PC-9 (cell line): ENCODE data around the gene DIRAS1. TPM values are rescaled to one million over a fixed set of nuclear protein-coding genes. Genes with fewer than 3 reads are reported as not detected.

Source experiments
- BruUV-seq: library from RNA; stranded (reverse); fragments of 400-500 nt; replicated peaks from 2 replicates; lab custom pipeline; 2021; lab: Mats Ljungman, UMichigan
- CTCF ChIA-PET: fragments of 300-600 bp; sonication (Branson Sonifier 250); formaldehyde crosslinking; loops from one replicate; lab custom pipeline; 2022; ENCODE audit warnings: antibody characterized with exemption; lab: Charles Lee
- POLR2A ChIA-PET: fragments of 300-600 bp; sonication (Branson Sonifier 250); formaldehyde crosslinking; loops from one replicate; lab custom pipeline; 2022; ENCODE audit warnings: antibody characterized with exemption; ENCODE audit not compliant: unreplicated experiment; lab: Charles Lee
- DNase-seq, 2 experiments: peaks; one replicate each; pipeline versions ENCODE4 v3.0.0 to v3.0.0-alpha.2; 2015 to 2022; ENCODE audit warnings: mixed read lengths in 1 of 2
- H2AFZ ChIP-seq: fragments of 200-600 bp; sonication (generic); 2 replicates; pipeline ENCODE4 v1.8.1; 2017; ENCODE audit warnings: antibody characterized with exemption
- H3F3A ChIP-seq: fragments of 200-600 bp; sonication (generic); 2 replicates; pipeline ENCODE4 v1.8.1; 2017; ENCODE audit warnings: antibody characterized with exemption, mild to moderate bottlenecking, low read depth; ENCODE audit not compliant: insufficient read depth
- H3K27ac ChIP-seq: fragments of 200-600 bp; sonication (generic); 2 replicates; pipeline ENCODE4 v1.6.1; 2016; ENCODE audit warnings: mixed run types
- H3K27me3 ChIP-seq: fragments of 200-600 bp; sonication (generic); 2 replicates; pipeline ENCODE4 v1.6.1; 2016; ENCODE audit warnings: low read depth, mixed run types; ENCODE audit not compliant: insufficient read depth
- H3K36me3 ChIP-seq: fragments of 200-600 bp; sonication (generic); 2 replicates; pipeline ENCODE4 v1.6.1; 2016; ENCODE audit warnings: low read depth, mixed run types
- H3K4me1 ChIP-seq: fragments of 200-600 bp; sonication (generic); replicated peaks from 2 replicates; pipeline ENCODE4 v1.6.1; 2016; ENCODE audit warnings: mixed run types; ENCODE audit not compliant: insufficient read depth
- H3K4me2 ChIP-seq: fragments of 200-600 bp; sonication (generic); 2 replicates; pipeline ENCODE4 v1.6.1; 2017; ENCODE audit warnings: mixed run types
- H3K4me3 ChIP-seq: fragments of 200-600 bp; sonication (generic); 2 replicates; pipeline ENCODE4 v1.6.1; 2016; ENCODE audit warnings: mixed run types
- H3K79me2 ChIP-seq: fragments of 200-600 bp; sonication (generic); 2 replicates; pipeline ENCODE4 v1.6.1; 2017; ENCODE audit warnings: low read depth, mixed run types
- H3K9me2 ChIP-seq: fragments of 200-600 bp; sonication (generic); 2 replicates; pipeline ENCODE4 v1.8.1; 2017; ENCODE audit warnings: mild to moderate bottlenecking; ENCODE audit not compliant: insufficient read depth
- H3K9me3 ChIP-seq: fragments of 200-600 bp; sonication (generic); 2 replicates; pipeline ENCODE4 v1.8.1; 2016; ENCODE audit warnings: low read depth; ENCODE audit not compliant: insufficient read depth
- H4K20me1 ChIP-seq: fragments of 200-600 bp; sonication (generic); 2 replicates; pipeline ENCODE4 v1.8.1; 2017; ENCODE audit not compliant: insufficient read depth
- EZH2 ChIP-seq: fragments of 200-600 bp; sonication (generic); IDR thresholded peaks from 2 replicates; pipeline ENCODE4 v1.8.0; 2017; ENCODE audit warnings: antibody characterized with exemption, low read depth
- intact Hi-C: fragments of 100-400 bp; cut with micrococcal nuclease; formaldehyde crosslinking; loops from one replicate; pipeline ENCODE4 v1.10.0; 2022; ENCODE audit not compliant: unreplicated experiment
- total RNA-seq: library from RNA; stranded (reverse); gene quantifications from 2 replicates; pipeline ENCODE4 v1.2.3, GENCODE V29; 2021
- TF ChIP-seq, protein P1 (sequence below): fragments of 200-600 bp; sonication (generic); conservative IDR thresholded peaks from 2 replicates; pipeline ENCODE4 v1.6.1; 2017; ENCODE audit warnings: mixed run types, antibody characterized with exemption, mild to moderate bottlenecking, moderate library complexity

The DIRAS1 gene
- total RNA-seq, 1 experiment from 2014 or later = 0.57 TPM

DNA sequence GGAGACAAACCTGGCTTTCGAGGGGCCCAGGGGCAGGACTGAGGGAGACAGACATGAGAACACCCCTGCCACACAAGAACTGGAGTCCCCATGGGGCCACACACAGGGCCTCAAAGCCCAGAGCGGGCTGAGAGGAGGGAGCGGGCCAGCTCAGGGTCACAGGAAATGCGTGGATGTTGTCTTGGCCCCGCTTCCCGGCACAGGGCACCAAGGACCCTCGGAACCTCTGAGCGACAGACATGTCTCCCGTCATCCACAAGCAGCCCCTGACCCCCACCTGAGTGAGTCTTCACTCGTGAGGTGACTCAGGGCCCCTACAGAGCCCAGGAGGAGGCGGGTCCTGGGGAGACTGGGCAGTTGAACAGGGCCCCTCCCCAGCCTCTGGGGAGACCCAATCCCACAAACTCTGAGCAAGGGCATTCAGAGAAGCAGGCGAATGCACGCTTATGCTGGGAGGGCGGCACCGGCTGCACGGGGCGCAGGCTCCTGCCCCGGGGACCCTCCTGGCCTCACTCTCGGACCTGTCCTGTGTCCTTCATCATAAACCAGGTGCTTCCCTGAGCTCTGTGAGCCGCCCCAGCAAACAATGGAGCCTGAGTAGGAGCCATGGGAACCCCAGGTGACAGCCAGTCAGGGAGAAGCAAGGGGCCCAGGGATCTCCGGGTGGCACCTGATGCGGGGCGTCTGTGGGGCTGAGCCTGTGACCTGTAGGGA, 41.8 kb upstream of the DIRAS1 start:
- H3F3A ChIP-seq = no peaks in the 10 kb centered on the region
- TF ChIP-seq, protein P1, sequence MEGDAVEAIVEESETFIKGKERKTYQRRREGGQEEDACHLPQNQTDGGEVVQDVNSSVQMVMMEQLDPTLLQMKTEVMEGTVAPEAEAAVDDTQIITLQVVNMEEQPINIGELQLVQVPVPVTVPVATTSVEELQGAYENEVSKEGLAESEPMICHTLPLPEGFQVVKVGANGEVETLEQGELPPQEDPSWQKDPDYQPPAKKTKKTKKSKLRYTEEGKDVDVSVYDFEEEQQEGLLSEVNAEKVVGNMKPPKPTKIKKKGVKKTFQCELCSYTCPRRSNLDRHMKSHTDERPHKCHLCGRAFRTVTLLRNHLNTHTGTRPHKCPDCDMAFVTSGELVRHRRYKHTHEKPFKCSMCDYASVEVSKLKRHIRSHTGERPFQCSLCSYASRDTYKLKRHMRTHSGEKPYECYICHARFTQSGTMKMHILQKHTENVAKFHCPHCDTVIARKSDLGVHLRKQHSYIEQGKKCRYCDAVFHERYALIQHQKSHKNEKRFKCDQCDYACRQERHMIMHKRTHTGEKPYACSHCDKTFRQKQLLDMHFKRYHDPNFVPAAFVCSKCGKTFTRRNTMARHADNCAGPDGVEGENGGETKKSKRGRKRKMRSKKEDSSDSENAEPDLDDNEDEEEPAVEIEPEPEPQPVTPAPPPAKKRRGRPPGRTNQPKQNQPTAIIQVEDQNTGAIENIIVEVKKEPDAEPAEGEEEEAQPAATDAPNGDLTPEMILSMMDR = no peak
- no peak for TF ChIP-seq EZH2
- no peaks in the 10 kb centered on the region for H3K36me3 ChIP-seq
- H3K27ac ChIP-seq = no peak overlapping the region
- DNase-seq = no peak
- no peak overlapping the region for H3K4me2 ChIP-seq
- H3K9me3 ChIP-seq = no peaks in the 10 kb centered on the region
- no peaks in the 10 kb centered on the region for H3K4me1 ChIP-seq
- CTCF ChIA-PET = no interaction called here
- no TSS peak for BruUV-seq
- no peak overlapping the region for H3K4me3 ChIP-seq
- no peaks in the 10 kb centered on the region for H3K9me2 ChIP-seq
- H4K20me1 ChIP-seq = 0 out of 2 replicates have a peak, but pooled peaks cover under 1% of the 10 kb centered on the region
- POLR2A ChIA-PET = no interaction called here
- intact Hi-C loops = no loop called here
- no peaks in the 10 kb centered on the region for H3K27me3 ChIP-seq
- H2AFZ ChIP-seq = no peak overlapping the region
- no peaks in the 10 kb centered on the region for H3K79me2 ChIP-seq

DNA sequence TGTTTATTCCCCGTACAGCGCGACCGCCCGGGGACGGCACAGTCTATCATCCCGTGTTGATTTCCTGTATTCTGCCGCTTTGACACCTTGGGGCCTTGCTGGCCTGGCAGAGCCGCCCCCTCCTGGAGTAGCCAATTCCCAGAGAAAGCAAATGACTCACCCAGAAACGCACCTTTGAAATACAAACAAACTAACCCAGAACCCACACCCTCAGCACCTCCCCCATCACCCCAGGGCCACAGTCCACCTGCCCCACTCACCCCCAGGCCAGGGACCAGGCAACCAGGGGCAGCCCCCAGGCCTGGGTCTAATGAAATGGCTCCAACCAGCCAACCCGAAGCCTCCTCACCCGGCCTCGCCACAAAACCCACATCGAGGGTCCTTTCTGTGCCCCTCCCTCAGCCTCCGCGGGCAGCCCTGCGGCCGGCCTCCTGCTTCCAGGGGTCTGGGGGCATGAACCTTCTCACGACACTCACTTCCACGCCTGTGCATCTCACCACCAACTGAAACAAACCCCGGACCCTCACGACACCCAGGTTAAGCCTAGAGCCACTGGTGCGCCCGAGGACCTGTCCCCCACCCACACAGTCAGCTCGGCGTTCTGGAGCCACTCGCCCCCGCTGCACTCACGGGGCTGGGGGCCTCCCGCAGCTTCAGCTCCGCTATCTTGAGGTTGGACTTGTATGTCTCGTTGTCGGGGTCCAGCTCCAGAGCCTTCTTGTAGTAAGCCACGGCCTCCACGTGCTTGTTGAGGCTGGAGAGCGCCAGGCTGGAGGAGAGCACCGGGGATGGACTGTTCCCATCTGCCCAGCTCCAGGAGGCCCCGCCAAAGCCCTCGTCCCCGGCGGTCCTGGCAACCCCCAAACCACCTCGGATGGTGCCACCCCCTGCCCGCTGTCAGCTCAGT, 41.0 kb upstream of the DIRAS1 start:
- no peaks in the 10 kb centered on the region for H3K4me1 ChIP-seq
- no peak overlapping the region for H3K4me3 ChIP-seq
- no peaks in the 10 kb centered on the region for H3K27me3 ChIP-seq
- no peaks in the 10 kb centered on the region for H3K36me3 ChIP-seq
- no peak for DNase-seq
- ChIA-PET POLR2A (no interaction called here), CTCF (no interaction called here)
- H3K27ac ChIP-seq = no peak overlapping the region
- no peaks in the 10 kb centered on the region for H4K20me1 ChIP-seq
- intact Hi-C loops = no loop called here
- TF ChIP-seq, protein P1 = no peak
- TF ChIP-seq EZH2 = no peak
- H3F3A ChIP-seq = no peaks in the 10 kb centered on the region
- H3K9me2 ChIP-seq = no peaks in the 10 kb centered on the region
- H3K79me2 ChIP-seq = no peaks in the 10 kb centered on the region
- H2AFZ ChIP-seq = no peak overlapping the region
- H3K4me2 ChIP-seq = no peak overlapping the region
- H3K9me3 ChIP-seq = no peaks in the 10 kb centered on the region
- BruUV-seq = no TSS peak

DNA sequence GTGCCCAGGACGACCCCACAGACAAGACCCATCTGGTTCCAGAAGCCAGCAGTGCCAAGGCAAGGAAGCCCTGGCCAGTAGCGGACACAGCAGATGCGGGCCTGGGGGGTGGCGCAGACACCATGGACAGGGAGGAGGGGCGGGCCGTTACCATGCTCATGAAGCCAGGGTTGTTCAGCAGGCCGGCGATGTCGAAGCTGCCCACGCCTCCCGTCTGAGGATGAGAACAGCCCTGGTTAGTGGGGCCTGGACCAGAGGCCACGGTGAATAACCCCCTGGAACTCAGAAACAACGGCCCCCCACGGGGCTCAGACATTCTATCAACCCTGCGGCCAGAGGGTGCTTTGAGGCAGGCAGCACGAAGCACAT, 40.1 kb upstream of the DIRAS1 start:
- ChIA-PET POLR2A (no interaction called here), CTCF (no interaction called here)
- Histone ChIP-seq H3K27me3 (no peaks in the 10 kb centered on the region), H3K9me2 (no peaks in the 10 kb centered on the region), H3K9me3 (no peaks in the 10 kb centered on the region), H3K79me2 (no peaks in the 10 kb centered on the region), H3F3A (no peaks in the 10 kb centered on the region), H3K4me2 (no peak overlapping the region), H3K4me3 (no peak overlapping the region), H3K4me1 (no peaks in the 10 kb centered on the region), H2AFZ (no peak overlapping the region), H3K36me3 (no peaks in the 10 kb centered on the region), H3K27ac (no peak overlapping the region), H4K20me1 (no peaks in the 10 kb centered on the region)
- DNase-seq = no peak
- BruUV-seq = no TSS peak
- TF ChIP-seq, protein P1 = no peak
- no peak for TF ChIP-seq EZH2
- intact Hi-C loops = no loop called here
